Neural progenitor cell (in vitro differentiated cells): ENCODE results near the gene METTL8.

Experiments
- CTCF ChIP-seq: fragments of 200-600 bp; sonication (generic); IDR thresholded peaks from 2 replicates; pipeline ENCODE4 v1.5.1; 2017; ENCODE audit warnings: antibody characterized with exemption, mild to moderate bottlenecking
- EZH2 ChIP-seq: fragments of 200-600 bp; sonication (generic); IDR thresholded peaks from 2 replicates; pipeline ENCODE4 v1.6.1; 2017; ENCODE audit warnings: antibody characterized with exemption, mild to moderate bottlenecking, moderate library complexity
- EZH2phosphoT487 ChIP-seq: fragments of 200-600 bp; sonication (generic); IDR thresholded peaks from 2 replicates; pipeline ENCODE4 v1.6.1; 2017; ENCODE audit warnings: antibody characterized with exemption

- TF ChIP-seq CTCF (no peak), EZH2 (no peak), EZH2phosphoT487 (no peak)
Measured at GRCh38 chr2:171452773-171453172, 19.0 kb upstream of the METTL8 start.
